NCI-H187 (cell line): ENCODE data around the gene VPS13D.
"Not testable (repeated sequence)": the region's sequence is repeated elsewhere in the genome, so short reads cannot be mapped to it uniquely, and the experiment has no call there.

Experiments
- DNase-seq, 2 experiments: peaks; one replicate each; lab custom pipeline; 2025; lab: John Stamatoyannopoulos, UW

Gene VPS13D

GRCh38 chr1:12469493-12469892 is 239.7 kb downstream of the VPS13D start:
- no peak for DNase-seq

- no peak for DNase-seq
These were observed 240.2 kb downstream of the VPS13D start for GRCh38 chr1:12469990-12470389.

GRCh38 chr1:12470916-12471315 is 241.1 kb downstream of the VPS13D start:
- DNase-seq: not testable (repeated sequence)

- no peak for DNase-seq
These were observed 242.4 kb downstream of the VPS13D start for GRCh38 chr1:12472156-12472797.

- DNase-seq: no peak
These were observed 243.1 kb downstream of the VPS13D start for GRCh38 chr1:12472798-12473551.

GRCh38 chr1:12473596-12474362 is 243.9 kb downstream of the VPS13D start:
- no peak for DNase-seq

- DNase-seq: no peak
These were observed 245.3 kb downstream of the VPS13D start for GRCh38 chr1:12475101-12475500.

GRCh38 chr1:12475530-12475934 is 245.7 kb downstream of the VPS13D start:
- no peak for DNase-seq

GRCh38 chr1:12475947-12476346 is 246.1 kb downstream of the VPS13D start:
- no peak for DNase-seq

GRCh38 chr1:12477314-12477713 is 247.5 kb downstream of the VPS13D start:
- DNase-seq: no peak

- peak; percentile 73 to 87 for DNase-seq
These were observed 248.2 kb downstream of the VPS13D start for GRCh38 chr1:12477936-12478611.

GRCh38 chr1:12478612-12478985 is 248.8 kb downstream of the VPS13D start:
- DNase-seq: no peak

GRCh38 chr1:12479311-12479710 is 249.5 kb downstream of the VPS13D start:
- DNase-seq: no peak

- DNase-seq: no peak
These were observed 250.2 kb downstream of the VPS13D start for GRCh38 chr1:12480041-12480440.

- no peak for DNase-seq
These were observed 251.0 kb downstream of the VPS13D start for GRCh38 chr1:12480748-12481362.

- DNase-seq: no peak
These were observed 252.1 kb downstream of the VPS13D start for GRCh38 chr1:12481928-12482327.

- no peak for DNase-seq
These were observed 253.2 kb downstream of the VPS13D start for GRCh38 chr1:12482988-12483387.

- no peak for DNase-seq
These were observed 255.6 kb downstream of the VPS13D start for GRCh38 chr1:12485231-12486058.

- no peak for DNase-seq
These were observed 256.2 kb downstream of the VPS13D start for GRCh38 chr1:12486059-12486341.

GRCh38 chr1:12486401-12487005 is 256.7 kb downstream of the VPS13D start:
- DNase-seq: no peak

GRCh38 chr1:12487520-12487919 is 257.7 kb downstream of the VPS13D start:
- DNase-seq: no peak
